ENCODE results near the gene TMEM52.

Gene TMEM52

GRCh38 chr1:1873186-1873585 is 45.9 kb downstream of the TMEM52 start:
- TF ChIP-seq, protein P1, sequence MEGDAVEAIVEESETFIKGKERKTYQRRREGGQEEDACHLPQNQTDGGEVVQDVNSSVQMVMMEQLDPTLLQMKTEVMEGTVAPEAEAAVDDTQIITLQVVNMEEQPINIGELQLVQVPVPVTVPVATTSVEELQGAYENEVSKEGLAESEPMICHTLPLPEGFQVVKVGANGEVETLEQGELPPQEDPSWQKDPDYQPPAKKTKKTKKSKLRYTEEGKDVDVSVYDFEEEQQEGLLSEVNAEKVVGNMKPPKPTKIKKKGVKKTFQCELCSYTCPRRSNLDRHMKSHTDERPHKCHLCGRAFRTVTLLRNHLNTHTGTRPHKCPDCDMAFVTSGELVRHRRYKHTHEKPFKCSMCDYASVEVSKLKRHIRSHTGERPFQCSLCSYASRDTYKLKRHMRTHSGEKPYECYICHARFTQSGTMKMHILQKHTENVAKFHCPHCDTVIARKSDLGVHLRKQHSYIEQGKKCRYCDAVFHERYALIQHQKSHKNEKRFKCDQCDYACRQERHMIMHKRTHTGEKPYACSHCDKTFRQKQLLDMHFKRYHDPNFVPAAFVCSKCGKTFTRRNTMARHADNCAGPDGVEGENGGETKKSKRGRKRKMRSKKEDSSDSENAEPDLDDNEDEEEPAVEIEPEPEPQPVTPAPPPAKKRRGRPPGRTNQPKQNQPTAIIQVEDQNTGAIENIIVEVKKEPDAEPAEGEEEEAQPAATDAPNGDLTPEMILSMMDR (IDR thresholded peaks at IDR 0.05): no peak

GRCh38 chr1:1872329-1872994 is 46.6 kb downstream of the TMEM52 start:
- TF ChIP-seq, protein P1 (IDR thresholded peaks at IDR 0.05): no peak

- TF ChIP-seq, protein P1 (IDR thresholded peaks at IDR 0.05): no peak
These were observed 49.6 kb downstream of the TMEM52 start for GRCh38 chr1:1869469-1869868.

Measured in LNCAP (cell line).